HepG2 (cell line): Measurements from ENCODE around the gene MSX2. TPM values are rescaled to one million over a fixed set of nuclear protein-coding genes. Genes with fewer than 3 reads are reported as not detected.

Experiments
- ATAC-seq: fragments of 200-7000 bp; cut with Tn5 transposase; 3 replicates; pipeline ENCODE4 v1.9.1; 2020; ENCODE audit warnings: mild to moderate bottlenecking, moderate library complexity
- BruUV-seq: library from RNA; stranded (reverse); fragments of 400-500 nt; replicated peaks from 2 replicates; lab custom pipeline; 2021; lab: Mats Ljungman, UMichigan
- CTCF ChIA-PET: fragments of 300-600 bp; formaldehyde crosslinking; extraction: SDS; loops from one replicate; lab custom pipeline; 2021; ENCODE audit warnings: low total read pairs, inconsistent platforms, low intra/inter-chr PET ratio; lab: Yijun Ruan, JAX
- POLR2A ChIA-PET: fragments of 350-600 bp; sonication (Branson Sonifier 250); formaldehyde crosslinking; loops from one replicate; lab custom pipeline; 2020; ENCODE audit warnings: antibody characterized with exemption, inconsistent platforms; lab: Yijun Ruan, JAX
- DNase-seq: peaks from one replicate; pipeline ENCODE4 v3.0.0-alpha.2; 2015; ENCODE audit warnings: low spot score
- FAIRE-seq: peaks from 3 replicates; lab custom pipeline; 2011; peaks lifted over from hg19 to GRCh38; lab: Jason Lieb, UNC
- H2AFZ ChIP-seq: one replicate; pipeline ENCODE4 v1.6.1; 2011; ENCODE audit warnings: low read length, inconsistent platforms
- H3K27ac ChIP-seq: fragments of 300-600 bp; 3 replicates; pipeline ENCODE4 v1.8.0; 2011; ENCODE audit warnings: mixed run types, mild to moderate bottlenecking, mixed read lengths, low read length, inconsistent platforms; ENCODE audit not compliant: insufficient read depth; ENCODE audit errors: extremely low read length
- H3K27me3 ChIP-seq, 2 experiments: fragments of 200-600 bp in 1 of 2; 2 replicates in 1 of 2; 3 replicates in 1 of 2; pipeline versions ENCODE4 v1.6.0 to v1.8.0; 2011; ENCODE audit warnings: low read length in 2 of 2, mild to moderate bottlenecking in 2 of 2, moderate library complexity in 2 of 2, inconsistent platforms in 1 of 2; ENCODE audit not compliant: insufficient read depth in 2 of 2, control insufficient read depth in 1 of 2
- H3K36me3 ChIP-seq, 2 experiments: fragments of 200-600 bp in 1 of 2; replicated peaks in 1 of 2; 2 replicates in 1 of 2; 3 replicates in 1 of 2; pipeline versions ENCODE4 v1.5.1 to v1.8.0; 2011; ENCODE audit warnings: low read length in 2 of 2, inconsistent platforms in 1 of 2; ENCODE audit not compliant: insufficient read depth in 2 of 2, control insufficient read depth in 1 of 2
- H3K4me1 ChIP-seq: 2 replicates; pipeline ENCODE4 v1.5.1; 2012; ENCODE audit warnings: low read length, inconsistent platforms; ENCODE audit not compliant: insufficient read depth
- H3K4me2 ChIP-seq: 2 replicates; pipeline ENCODE4 v1.6.0; 2011; ENCODE audit warnings: low read depth, low read length, inconsistent platforms
- H3K4me3 ChIP-seq, 3 experiments: fragments of 200-600 bp in 1 of 3; sonication (generic), shearing (Covaris generic) in 1 of 3; replicated peaks in 1 of 3; 2 replicates each; pipeline ENCODE4 v1.5.1; 2011 to 2016; ENCODE audit warnings: low read length in 3 of 3, inconsistent platforms in 2 of 3, low read depth in 2 of 3, mild to moderate bottlenecking in 2 of 3, control low read depth in 1 of 3, mixed read lengths in 1 of 3; ENCODE audit not compliant: insufficient read depth in 1 of 3
- H3K79me2 ChIP-seq: one replicate; pipeline ENCODE4 v1.6.1; 2011; ENCODE audit warnings: low read length, inconsistent platforms; ENCODE audit not compliant: insufficient read depth
- H3K9ac ChIP-seq: 2 replicates; pipeline ENCODE4 v1.6.0; 2011; ENCODE audit warnings: mild to moderate bottlenecking, low read depth, low read length, inconsistent platforms; ENCODE audit not compliant: insufficient read depth
- H3K9me3 ChIP-seq: 2 replicates; pipeline ENCODE4 v1.5.1; 2012; ENCODE audit warnings: mild to moderate bottlenecking, low read length
- H4K20me1 ChIP-seq: 2 replicates; pipeline ENCODE4 v1.6.0; 2011; ENCODE audit warnings: inconsistent platforms, mild to moderate bottlenecking, low read length, moderate library complexity; ENCODE audit not compliant: insufficient read depth
- POLR2G ChIP-seq: fragments of 200-400 bp; formaldehyde crosslinking; IDR thresholded peaks from 2 replicates; pipeline ENCODE4 v1.6.1; 2018; ENCODE audit warnings: mild to moderate bottlenecking, low read depth, low read length, moderate library complexity
- RCOR2 ChIP-seq: IDR thresholded peaks from 2 replicates; pipeline ENCODE4 v1.6.1; 2016; ENCODE audit warnings: missing biosample characterization, missing genetic modification reagents
- SETDB1 ChIP-seq: sonication (generic); formaldehyde crosslinking; IDR thresholded peaks from 2 replicates; pipeline ENCODE4 v1.5.1; 2020; ENCODE audit warnings: missing genetic modification reagents, mild to moderate bottlenecking, borderline replicate concordance
- ZNF768 ChIP-seq: sonication (generic); formaldehyde crosslinking; IDR thresholded peaks from 2 replicates; pipeline ENCODE4 v1.4.0; 2020; ENCODE audit warnings: missing genetic modification reagents
- WGBS: methylation state at CpG from one replicate; pipeline ENCODE4 v1.1.6; 2017; ENCODE audit warnings: low lambda C conversion rate; 5-methylcytosine and 5-hydroxymethylcytosine counted together
- in situ Hi-C: cut with HindIII; loops from 2 replicates; pipeline ENCODE4 v1.10.0; 2017; ENCODE audit warnings: low pct_unique_long_range_greater_than_20kb; ENCODE audit not compliant: extremely low pct_ligation_motif_present
- intact Hi-C: fragments of 100-400 bp; cut with micrococcal nuclease; formaldehyde crosslinking; loops from one replicate; pipeline ENCODE4 v1.10.0; 2022; ENCODE audit not compliant: unreplicated experiment
- polyA plus RNA-seq, 8 experiments: library from polyadenylated mRNA; depleted of rRNA in 3 of 8; stranded (reverse) in 7 of 8; unstranded in 1 of 8; fragments of >200 nt; fragmentation: Illumina TruSeq in 4 of 8; extraction: Trizol in 4 of 8; gene quantifications; 2 replicates each; pipeline versions ENCODE4 v1.2.1 to v1.2.3, GENCODE V29; 2011 to 2016; ENCODE audit warnings: low read depth in 4 of 8, missing spikeins in 1 of 8, mixed read lengths in 1 of 8; ENCODE audit not compliant: insufficient read depth in 1 of 8
- total RNA-seq, 5 experiments: library from RNA; depleted of rRNA; stranded (reverse); fragments of >200 nt; fragmentation: Illumina TruSeq; extraction: Trizol; gene quantifications; 2 replicates each; pipeline ENCODE4 v1.2.3, GENCODE V29; 2016; ENCODE audit warnings: low read depth in 1 of 5
- TF ChIP-seq, protein P1 (sequence below): sonication (generic); formaldehyde crosslinking; IDR thresholded peaks from 2 replicates; pipeline ENCODE4 v1.8.0; 2022; ENCODE audit warnings: mild to moderate bottlenecking, missing genetic modification reagents, moderate library complexity
- TF ChIP-seq, protein P2 (sequence below): sonication (generic); formaldehyde crosslinking; IDR thresholded peaks from 2 replicates; pipeline ENCODE4 v1.5.0; 2020; ENCODE audit warnings: mild to moderate bottlenecking, missing genetic modification reagents, moderate library complexity
- TF ChIP-seq, protein P3 (sequence below): sonication (generic); formaldehyde crosslinking; IDR thresholded peaks from 2 replicates; pipeline ENCODE4 v1.8.0; 2022; ENCODE audit warnings: mild to moderate bottlenecking, missing genetic modification reagents
- TF ChIP-seq, protein P4 (sequence below): sonication (generic); formaldehyde crosslinking; IDR thresholded peaks from 2 replicates; pipeline ENCODE4 v1.5.1; 2020; ENCODE audit warnings: missing genetic modification reagents, mild to moderate bottlenecking, borderline replicate concordance
- TF ChIP-seq, protein P5 (sequence below): sonication (generic); formaldehyde crosslinking; IDR thresholded peaks from 2 replicates; pipeline ENCODE4 v1.9.0; 2021; ENCODE audit warnings: missing genetic modification reagents, borderline replicate concordance
- TF ChIP-seq, protein P6 (sequence below): sonication (generic); formaldehyde crosslinking; IDR thresholded peaks from 2 replicates; pipeline ENCODE4 v1.4.0; 2020; ENCODE audit warnings: low read depth, mild to moderate bottlenecking, missing genetic modification reagents
- TF ChIP-seq, protein P7 (sequence below): sonication (generic); formaldehyde crosslinking; IDR thresholded peaks from 2 replicates; pipeline ENCODE4 v1.5.1; 2020; ENCODE audit warnings: mild to moderate bottlenecking, moderate library complexity, missing genetic modification reagents

The MSX2 gene
- total and polyA plus RNA-seq, 2 of the 13 experiments (the other 11 are each of a cell fraction or from before 2014, with no cell fraction given), result not detected

DNA sequence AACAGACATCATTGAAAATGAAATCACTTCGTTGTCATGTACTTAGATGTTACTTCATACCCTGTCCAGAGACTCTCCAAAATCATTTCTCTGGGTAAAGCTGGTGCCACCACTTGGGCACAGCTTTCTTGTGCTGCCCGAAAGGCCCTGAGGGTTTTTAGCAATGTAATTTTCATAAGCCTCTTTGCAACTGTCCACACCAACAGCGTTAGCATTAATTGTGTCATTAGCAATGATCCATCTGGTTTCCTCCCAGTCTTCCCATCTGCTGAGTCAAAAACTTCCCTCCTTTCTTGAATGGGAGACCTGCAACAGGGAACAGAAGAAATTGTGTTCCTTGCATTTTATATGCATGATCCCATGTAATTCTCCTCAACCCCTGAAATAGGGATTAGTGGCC, 8.6 kb upstream of the MSX2 start:
- Histone ChIP-seq H2AFZ (no peak overlapping the region), H3K9ac (no peak overlapping the region), H3K27me3 (peaks cover 8 to 30% of the 10 kb centered on the region in 2 experiments), H4K20me1 (0 out of 2 replicates have a peak, but pooled peaks cover 5% of the 10 kb centered on the region), H3K4me1 (no peaks in the 10 kb centered on the region; the same call in 1 of the 2 replicates), H3K9me3 (no peaks in the 10 kb centered on the region), H3K79me2 (no peaks in the 10 kb centered on the region), H3K27ac (no peak overlapping the region), H3K4me2 (no peak overlapping the region), H3K36me3 (no peaks in the 10 kb centered on the region), H3K4me3 (no peak overlapping the region)
- ATAC-seq, result no peak
- DNase-seq, result no peak
- 20% methylated on average over 3 of the region's 3 CpGs for WGBS
- in situ Hi-C loops, result no loop called here
- BruUV-seq, result no TSS peak
- ChIA-PET CTCF (no interaction called here), POLR2A (no interaction called here)
- intact Hi-C loops, result no loop called here
- FAIRE-seq, result no peak
- TF ChIP-seq, protein P1, sequence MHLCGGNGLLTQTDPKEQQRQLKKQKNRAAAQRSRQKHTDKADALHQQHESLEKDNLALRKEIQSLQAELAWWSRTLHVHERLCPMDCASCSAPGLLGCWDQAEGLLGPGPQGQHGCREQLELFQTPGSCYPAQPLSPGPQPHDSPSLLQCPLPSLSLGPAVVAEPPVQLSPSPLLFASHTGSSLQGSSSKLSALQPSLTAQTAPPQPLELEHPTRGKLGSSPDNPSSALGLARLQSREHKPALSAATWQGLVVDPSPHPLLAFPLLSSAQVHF, result no peak
- TF ChIP-seq, protein P2, sequence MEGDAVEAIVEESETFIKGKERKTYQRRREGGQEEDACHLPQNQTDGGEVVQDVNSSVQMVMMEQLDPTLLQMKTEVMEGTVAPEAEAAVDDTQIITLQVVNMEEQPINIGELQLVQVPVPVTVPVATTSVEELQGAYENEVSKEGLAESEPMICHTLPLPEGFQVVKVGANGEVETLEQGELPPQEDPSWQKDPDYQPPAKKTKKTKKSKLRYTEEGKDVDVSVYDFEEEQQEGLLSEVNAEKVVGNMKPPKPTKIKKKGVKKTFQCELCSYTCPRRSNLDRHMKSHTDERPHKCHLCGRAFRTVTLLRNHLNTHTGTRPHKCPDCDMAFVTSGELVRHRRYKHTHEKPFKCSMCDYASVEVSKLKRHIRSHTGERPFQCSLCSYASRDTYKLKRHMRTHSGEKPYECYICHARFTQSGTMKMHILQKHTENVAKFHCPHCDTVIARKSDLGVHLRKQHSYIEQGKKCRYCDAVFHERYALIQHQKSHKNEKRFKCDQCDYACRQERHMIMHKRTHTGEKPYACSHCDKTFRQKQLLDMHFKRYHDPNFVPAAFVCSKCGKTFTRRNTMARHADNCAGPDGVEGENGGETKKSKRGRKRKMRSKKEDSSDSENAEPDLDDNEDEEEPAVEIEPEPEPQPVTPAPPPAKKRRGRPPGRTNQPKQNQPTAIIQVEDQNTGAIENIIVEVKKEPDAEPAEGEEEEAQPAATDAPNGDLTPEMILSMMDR (CRISPR knock-in tag), result no peak
- no peak for TF ChIP-seq POLR2G
- TF ChIP-seq ZNF768 (CRISPR knock-in tag), result no peak
- TF ChIP-seq, protein P3, sequence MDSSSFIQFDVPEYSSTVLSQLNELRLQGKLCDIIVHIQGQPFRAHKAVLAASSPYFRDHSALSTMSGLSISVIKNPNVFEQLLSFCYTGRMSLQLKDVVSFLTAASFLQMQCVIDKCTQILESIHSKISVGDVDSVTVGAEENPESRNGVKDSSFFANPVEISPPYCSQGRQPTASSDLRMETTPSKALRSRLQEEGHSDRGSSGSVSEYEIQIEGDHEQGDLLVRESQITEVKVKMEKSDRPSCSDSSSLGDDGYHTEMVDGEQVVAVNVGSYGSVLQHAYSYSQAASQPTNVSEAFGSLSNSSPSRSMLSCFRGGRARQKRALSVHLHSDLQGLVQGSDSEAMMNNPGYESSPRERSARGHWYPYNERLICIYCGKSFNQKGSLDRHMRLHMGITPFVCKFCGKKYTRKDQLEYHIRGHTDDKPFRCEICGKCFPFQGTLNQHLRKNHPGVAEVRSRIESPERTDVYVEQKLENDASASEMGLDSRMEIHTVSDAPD (CRISPR knock-in tag), result no peak
- TF ChIP-seq RCOR2, result no peak
- TF ChIP-seq, protein P4, sequence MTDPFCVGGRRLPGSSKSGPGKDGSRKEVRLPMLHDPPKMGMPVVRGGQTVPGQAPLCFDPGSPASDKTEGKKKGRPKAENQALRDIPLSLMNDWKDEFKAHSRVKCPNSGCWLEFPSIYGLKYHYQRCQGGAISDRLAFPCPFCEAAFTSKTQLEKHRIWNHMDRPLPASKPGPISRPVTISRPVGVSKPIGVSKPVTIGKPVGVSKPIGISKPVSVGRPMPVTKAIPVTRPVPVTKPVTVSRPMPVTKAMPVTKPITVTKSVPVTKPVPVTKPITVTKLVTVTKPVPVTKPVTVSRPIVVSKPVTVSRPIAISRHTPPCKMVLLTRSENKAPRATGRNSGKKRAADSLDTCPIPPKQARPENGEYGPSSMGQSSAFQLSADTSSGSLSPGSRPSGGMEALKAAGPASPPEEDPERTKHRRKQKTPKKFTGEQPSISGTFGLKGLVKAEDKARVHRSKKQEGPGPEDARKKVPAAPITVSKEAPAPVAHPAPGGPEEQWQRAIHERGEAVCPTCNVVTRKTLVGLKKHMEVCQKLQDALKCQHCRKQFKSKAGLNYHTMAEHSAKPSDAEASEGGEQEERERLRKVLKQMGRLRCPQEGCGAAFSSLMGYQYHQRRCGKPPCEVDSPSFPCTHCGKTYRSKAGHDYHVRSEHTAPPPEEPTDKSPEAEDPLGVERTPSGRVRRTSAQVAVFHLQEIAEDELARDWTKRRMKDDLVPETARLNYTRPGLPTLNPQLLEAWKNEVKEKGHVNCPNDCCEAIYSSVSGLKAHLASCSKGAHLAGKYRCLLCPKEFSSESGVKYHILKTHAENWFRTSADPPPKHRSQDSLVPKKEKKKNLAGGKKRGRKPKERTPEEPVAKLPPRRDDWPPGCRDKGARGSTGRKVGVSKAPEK (CRISPR knock-in tag), result no peak
- TF ChIP-seq, protein P5, sequence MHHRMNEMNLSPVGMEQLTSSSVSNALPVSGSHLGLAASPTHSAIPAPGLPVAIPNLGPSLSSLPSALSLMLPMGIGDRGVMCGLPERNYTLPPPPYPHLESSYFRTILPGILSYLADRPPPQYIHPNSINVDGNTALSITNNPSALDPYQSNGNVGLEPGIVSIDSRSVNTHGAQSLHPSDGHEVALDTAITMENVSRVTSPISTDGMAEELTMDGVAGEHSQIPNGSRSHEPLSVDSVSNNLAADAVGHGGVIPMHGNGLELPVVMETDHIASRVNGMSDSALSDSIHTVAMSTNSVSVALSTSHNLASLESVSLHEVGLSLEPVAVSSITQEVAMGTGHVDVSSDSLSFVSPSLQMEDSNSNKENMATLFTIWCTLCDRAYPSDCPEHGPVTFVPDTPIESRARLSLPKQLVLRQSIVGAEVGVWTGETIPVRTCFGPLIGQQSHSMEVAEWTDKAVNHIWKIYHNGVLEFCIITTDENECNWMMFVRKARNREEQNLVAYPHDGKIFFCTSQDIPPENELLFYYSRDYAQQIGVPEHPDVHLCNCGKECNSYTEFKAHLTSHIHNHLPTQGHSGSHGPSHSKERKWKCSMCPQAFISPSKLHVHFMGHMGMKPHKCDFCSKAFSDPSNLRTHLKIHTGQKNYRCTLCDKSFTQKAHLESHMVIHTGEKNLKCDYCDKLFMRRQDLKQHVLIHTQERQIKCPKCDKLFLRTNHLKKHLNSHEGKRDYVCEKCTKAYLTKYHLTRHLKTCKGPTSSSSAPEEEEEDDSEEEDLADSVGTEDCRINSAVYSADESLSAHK (CRISPR knock-in tag), result no peak
- TF ChIP-seq SETDB1, result no peak
- TF ChIP-seq, protein P6, sequence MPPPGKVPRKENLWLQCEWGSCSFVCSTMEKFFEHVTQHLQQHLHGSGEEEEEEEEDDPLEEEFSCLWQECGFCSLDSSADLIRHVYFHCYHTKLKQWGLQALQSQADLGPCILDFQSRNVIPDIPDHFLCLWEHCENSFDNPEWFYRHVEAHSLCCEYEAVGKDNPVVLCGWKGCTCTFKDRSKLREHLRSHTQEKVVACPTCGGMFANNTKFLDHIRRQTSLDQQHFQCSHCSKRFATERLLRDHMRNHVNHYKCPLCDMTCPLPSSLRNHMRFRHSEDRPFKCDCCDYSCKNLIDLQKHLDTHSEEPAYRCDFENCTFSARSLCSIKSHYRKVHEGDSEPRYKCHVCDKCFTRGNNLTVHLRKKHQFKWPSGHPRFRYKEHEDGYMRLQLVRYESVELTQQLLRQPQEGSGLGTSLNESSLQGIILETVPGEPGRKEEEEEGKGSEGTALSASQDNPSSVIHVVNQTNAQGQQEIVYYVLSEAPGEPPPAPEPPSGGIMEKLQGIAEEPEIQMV (CRISPR knock-in tag), result no peak
- TF ChIP-seq, protein P7, sequence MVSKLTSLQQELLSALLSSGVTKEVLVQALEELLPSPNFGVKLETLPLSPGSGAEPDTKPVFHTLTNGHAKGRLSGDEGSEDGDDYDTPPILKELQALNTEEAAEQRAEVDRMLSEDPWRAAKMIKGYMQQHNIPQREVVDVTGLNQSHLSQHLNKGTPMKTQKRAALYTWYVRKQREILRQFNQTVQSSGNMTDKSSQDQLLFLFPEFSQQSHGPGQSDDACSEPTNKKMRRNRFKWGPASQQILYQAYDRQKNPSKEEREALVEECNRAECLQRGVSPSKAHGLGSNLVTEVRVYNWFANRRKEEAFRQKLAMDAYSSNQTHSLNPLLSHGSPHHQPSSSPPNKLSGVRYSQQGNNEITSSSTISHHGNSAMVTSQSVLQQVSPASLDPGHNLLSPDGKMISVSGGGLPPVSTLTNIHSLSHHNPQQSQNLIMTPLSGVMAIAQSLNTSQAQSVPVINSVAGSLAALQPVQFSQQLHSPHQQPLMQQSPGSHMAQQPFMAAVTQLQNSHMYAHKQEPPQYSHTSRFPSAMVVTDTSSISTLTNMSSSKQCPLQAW, result no peak
